ENCODE measurements around the gene LRPAP1.

Gene LRPAP1

DNA sequence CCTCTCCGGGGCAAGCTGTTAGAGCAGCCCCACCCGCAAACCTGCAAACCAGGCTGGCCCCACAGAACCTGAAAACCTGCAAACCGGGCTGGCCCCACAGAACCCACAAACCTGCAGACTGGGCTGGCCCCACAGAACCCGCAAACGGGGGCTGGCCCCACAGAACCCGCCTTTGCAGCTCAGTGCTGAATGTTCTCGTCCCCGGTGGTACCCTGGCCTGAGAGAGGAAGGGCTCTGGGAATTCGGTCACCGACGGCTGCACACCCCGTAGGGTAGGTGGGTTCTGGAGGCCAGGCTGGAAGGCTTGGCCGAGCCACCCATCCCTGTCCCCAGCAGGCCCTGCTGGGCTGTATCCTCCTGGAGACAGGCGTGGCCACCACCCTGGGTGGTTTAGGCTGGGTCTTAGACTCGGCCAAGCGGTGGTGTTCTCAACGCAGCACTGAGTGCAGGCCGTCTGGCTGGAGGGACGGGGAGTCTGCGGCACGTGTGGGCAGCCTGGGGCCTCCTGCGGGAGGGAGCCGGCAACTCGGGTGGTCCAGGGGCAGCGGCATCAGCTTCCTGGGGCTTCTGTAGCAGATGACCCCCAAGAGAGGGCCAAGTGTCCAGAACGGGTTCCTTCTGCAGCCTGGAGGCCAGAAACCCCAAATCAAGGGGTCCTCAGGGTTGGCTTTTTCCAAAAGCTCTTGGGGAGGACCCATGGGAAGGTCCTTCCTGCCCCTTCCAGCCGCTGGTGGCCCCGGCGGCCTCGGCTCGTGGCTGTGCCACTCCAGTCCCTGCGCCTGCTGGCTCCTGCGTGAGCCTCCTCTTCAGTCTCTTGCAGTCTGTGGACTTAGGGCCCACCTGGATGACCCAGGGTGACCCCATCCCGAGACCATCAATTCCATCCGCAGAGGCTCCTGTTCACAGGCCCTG, 53.5 kb downstream of the LRPAP1 start:
- H3K4me1 ChIP-seq (ENCODE audit: insufficient read depth, low read length): no peaks in the 10 kb centered on the region

DNA sequence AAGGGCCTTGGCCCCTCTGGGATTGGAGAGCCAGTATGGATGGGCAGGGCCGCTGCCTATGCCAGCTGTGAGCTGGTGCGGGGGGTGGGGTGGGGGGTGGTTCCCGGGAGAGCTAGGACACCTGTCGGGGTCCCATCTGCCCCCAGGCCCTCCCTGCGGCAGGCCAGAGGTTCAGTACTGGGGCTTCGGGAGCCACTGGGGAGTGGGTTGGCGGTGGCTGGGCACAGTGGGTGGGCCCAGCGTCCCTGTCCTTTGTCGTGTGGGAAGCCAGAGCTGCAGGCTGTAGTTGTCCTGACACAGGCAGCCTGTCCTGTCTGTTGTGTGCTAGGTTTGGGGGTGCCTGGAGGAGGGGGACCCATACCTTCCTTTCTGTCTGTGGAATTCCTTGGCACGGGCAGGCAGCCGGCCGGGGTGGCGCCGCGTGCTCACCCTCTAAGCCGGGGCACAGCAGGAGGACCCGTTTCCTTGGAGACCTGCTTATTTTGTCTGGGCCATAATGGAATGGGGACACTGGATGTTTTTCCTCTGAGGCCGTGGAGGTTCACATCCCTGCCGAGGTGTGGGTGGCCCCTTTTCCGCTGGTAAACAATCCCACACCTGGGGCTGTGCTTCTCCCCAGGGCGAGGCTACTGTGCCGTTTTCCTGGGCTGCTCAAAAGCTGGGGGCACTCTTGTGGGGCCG, 54.3 kb downstream of the LRPAP1 start:
- no peaks in the 10 kb centered on the region for H3K9me3 ChIP-seq (ENCODE audit: low read length)
- no peak overlapping the region for H3K9ac ChIP-seq (ENCODE audit: low read length)
- peaks cover 0 to 9% of the 10 kb centered on the region in 2 donors for H3K27me3 ChIP-seq (ENCODE audit: control insufficient read depth in 1 of 2, insufficient read depth in 2 of 2, low read length in 2 of 2)
- no peaks in the 10 kb centered on the region for H3K36me3 ChIP-seq (ENCODE audit: insufficient read depth, low read length)
- no peaks in the 10 kb centered on the region for H3K4me1 ChIP-seq (ENCODE audit: insufficient read depth, low read length)
- H3K27ac ChIP-seq (ENCODE audit: low read depth, low read length): no peak overlapping the region
- no peak overlapping the region for H3K4me3 ChIP-seq (ENCODE audit: low read depth in 1 of 2, low read length in 2 of 2)

More for the DNA sequence above, 53.5 kb downstream of the LRPAP1 start:
- no peak overlapping the region for H3K9ac ChIP-seq (ENCODE audit: low read length)
- no peak overlapping the region for H3K4me3 ChIP-seq (ENCODE audit: low read depth in 1 of 2, low read length in 2 of 2)
- peaks cover 0 to 11% of the 10 kb centered on the region in 2 donors for H3K27me3 ChIP-seq (ENCODE audit: control insufficient read depth in 1 of 2, insufficient read depth in 2 of 2, low read length in 2 of 2)
- no peak overlapping the region for H3K27ac ChIP-seq (ENCODE audit: low read depth, low read length)
- no peaks in the 10 kb centered on the region for H3K36me3 ChIP-seq (ENCODE audit: insufficient read depth, low read length)
- H3K9me3 ChIP-seq (ENCODE audit: low read length): no peaks in the 10 kb centered on the region

DNA sequence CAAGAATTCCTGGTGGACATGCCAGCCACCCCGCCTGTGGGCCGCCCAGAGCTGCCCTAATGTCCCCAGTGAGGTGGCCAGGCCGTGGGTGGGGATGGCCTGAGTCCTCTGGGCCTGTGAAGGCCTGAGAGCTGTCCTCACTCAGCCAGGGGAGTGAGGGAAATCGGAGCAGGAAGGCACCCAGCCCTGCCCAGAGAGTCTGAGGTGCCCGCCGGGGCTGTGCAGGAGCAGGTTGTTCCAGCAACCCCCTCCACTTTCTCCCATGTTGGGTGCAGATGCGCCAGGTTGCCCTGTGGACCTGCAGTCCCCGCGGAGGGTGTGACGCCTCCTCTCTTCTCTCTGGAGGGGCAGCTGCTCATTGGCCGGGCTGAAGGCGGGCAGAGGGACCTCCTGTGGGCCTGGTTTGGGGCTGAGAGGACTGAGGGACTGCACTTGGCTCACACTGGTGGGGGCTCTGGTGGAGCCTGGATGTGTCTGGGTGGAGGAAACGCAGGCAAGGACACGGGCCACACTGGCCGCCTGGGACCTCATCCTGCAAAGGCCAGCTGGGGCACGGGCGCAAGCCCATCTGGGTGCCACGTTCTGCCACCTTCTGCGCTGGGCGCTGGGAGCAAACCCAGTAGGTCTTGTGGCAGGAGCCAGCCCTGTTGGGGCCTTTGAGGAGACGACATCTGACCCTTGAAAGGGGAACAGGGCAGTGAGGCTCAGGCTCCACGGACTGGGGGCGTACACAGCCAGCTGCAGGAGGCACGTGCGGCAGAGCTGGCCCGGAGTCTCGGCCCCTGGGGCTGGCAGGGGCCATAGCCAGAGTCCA, 55.1 kb downstream of the LRPAP1 start:
- Histone ChIP-seq H3K4me1 (ENCODE audit: insufficient read depth, low read length) (no peaks in the 10 kb centered on the region), H3K4me3 (ENCODE audit: low read depth in 1 of 2, low read length in 2 of 2) (no peak overlapping the region), H3K9ac (ENCODE audit: low read length) (no peak overlapping the region), H3K27me3 (ENCODE audit: control insufficient read depth in 1 of 2, insufficient read depth in 2 of 2, low read length in 2 of 2) (peaks cover 0 to 14% of the 10 kb centered on the region in 2 donors), H3K27ac (ENCODE audit: low read depth, low read length) (no peak overlapping the region), H3K36me3 (ENCODE audit: insufficient read depth, low read length) (no peaks in the 10 kb centered on the region), H3K9me3 (ENCODE audit: low read length) (no peaks in the 10 kb centered on the region)

DNA sequence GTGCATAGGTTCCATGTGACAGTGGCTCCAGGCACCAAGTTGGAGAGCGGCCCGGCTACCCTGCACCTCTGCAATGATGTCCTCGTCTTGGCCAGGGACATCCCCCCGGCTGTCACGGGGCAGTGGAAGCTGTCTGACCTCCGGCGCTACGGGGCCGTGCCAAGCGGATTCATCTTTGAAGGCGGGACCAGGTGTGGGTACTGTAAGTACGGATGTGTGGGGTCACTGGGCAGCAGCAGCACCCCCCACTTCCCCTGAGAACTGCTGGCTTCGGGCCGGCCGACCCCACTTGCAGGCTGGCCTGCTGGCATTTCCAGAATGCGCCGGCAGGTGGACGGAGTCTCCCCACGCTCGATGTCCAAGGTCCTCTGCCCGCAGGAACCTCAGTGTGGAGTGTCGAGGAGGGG, 55.9 kb downstream of the LRPAP1 start:
- no peaks in the 10 kb centered on the region for H3K36me3 ChIP-seq (ENCODE audit: insufficient read depth, low read length)
- H3K27me3 ChIP-seq (ENCODE audit: control insufficient read depth in 1 of 2, insufficient read depth in 2 of 2, low read length in 2 of 2): peaks cover 0 to 12% of the 10 kb centered on the region in 2 donors
- H3K4me3 ChIP-seq (ENCODE audit: low read depth in 1 of 2, low read length in 2 of 2): no peak overlapping the region
- no peak overlapping the region for H3K9ac ChIP-seq (ENCODE audit: low read length)
- no peaks in the 10 kb centered on the region for H3K9me3 ChIP-seq (ENCODE audit: low read length)
- H3K27ac ChIP-seq (ENCODE audit: low read depth, low read length): no peak overlapping the region
- H3K4me1 ChIP-seq (ENCODE audit: insufficient read depth, low read length): no peaks in the 10 kb centered on the region

DNA sequence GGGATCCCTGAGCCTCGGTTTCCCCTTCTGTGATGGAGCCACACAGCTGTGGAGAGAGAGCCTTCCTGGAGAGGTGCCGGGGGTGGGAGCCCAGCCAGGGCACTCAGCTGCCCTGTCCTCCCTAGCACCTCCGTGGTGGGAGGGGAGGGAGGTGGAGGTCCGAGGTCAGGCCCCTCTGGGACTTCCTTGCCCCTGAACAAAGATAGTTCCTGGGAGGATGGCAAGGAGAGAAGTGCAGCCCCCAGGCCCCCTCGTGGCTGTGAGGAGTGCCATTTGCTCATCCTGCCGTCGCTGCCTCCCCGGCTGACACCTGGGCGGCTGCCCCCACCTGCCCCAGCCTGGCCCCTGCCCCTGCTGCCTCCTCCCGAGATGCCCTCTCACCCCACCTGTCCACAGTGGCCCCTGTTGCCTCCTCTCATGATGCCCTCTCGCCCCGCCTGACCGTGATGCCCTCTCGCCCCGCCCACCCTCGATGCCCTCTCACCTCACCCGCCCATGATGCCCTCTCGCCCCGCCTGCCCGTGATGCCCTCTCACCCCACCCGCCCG, 56.4 kb downstream of the LRPAP1 start:
- no peaks in the 10 kb centered on the region for H3K9me3 ChIP-seq (ENCODE audit: low read length)
- H3K4me3 ChIP-seq (ENCODE audit: low read depth in 1 of 2, low read length in 2 of 2): no peak overlapping the region
- H3K4me1 ChIP-seq (ENCODE audit: insufficient read depth, low read length): no peaks in the 10 kb centered on the region
- no peak overlapping the region for H3K9ac ChIP-seq (ENCODE audit: low read length)
- H3K27ac ChIP-seq (ENCODE audit: low read depth, low read length): no peak overlapping the region
- no peaks in the 10 kb centered on the region for H3K36me3 ChIP-seq (ENCODE audit: insufficient read depth, low read length)
- H3K27me3 ChIP-seq (ENCODE audit: control insufficient read depth in 1 of 2, insufficient read depth in 2 of 2, low read length in 2 of 2): peaks cover 0 to 6% of the 10 kb centered on the region in 2 donors

DNA sequence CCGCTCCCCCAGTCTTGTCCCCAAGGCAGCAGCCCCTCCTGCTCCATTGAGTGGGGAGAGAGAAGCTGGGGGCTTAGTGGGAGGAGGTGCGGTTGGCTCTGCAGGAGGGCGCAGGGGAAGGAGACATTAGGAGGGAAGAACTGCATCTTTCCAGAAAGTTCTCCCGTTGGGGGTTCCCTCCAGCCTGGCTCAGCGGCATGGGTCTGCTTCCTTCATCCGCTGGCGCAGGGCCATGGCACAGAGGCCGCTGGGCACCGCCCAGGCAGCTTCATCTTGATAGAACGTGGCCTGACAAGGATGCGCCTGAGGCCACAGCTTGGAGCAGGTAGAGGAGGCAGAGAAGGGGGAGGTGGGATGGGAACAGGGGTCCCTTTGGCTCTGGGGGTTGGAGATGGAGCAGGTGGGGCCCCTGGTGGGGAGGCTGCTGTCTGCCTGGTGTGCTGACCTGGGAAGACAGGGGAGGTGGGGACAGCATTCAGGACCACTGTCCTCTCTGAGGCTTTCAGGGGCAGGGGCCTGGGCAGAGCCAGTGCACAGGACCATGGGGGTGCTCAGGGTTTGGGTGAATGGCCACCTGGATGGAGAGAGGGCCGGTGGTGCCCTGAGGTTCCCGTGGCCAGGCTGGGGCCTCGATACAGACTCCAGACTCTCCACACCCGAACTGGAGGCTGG, 57.0 kb downstream of the LRPAP1 start:
- no peak overlapping the region for H3K4me3 ChIP-seq (ENCODE audit: low read depth in 1 of 2, low read length in 2 of 2)
- H3K4me1 ChIP-seq (ENCODE audit: insufficient read depth, low read length): no peaks in the 10 kb centered on the region
- no peaks in the 10 kb centered on the region for H3K9me3 ChIP-seq (ENCODE audit: low read length)
- no peaks in the 10 kb centered on the region for H3K36me3 ChIP-seq (ENCODE audit: insufficient read depth, low read length)
- peaks cover 0 to 5% of the 10 kb centered on the region in 2 donors for H3K27me3 ChIP-seq (ENCODE audit: control insufficient read depth in 1 of 2, insufficient read depth in 2 of 2, low read length in 2 of 2)
- no peak overlapping the region for H3K27ac ChIP-seq (ENCODE audit: low read depth, low read length)
- H3K9ac ChIP-seq (ENCODE audit: low read length): no peak overlapping the region

DNA sequence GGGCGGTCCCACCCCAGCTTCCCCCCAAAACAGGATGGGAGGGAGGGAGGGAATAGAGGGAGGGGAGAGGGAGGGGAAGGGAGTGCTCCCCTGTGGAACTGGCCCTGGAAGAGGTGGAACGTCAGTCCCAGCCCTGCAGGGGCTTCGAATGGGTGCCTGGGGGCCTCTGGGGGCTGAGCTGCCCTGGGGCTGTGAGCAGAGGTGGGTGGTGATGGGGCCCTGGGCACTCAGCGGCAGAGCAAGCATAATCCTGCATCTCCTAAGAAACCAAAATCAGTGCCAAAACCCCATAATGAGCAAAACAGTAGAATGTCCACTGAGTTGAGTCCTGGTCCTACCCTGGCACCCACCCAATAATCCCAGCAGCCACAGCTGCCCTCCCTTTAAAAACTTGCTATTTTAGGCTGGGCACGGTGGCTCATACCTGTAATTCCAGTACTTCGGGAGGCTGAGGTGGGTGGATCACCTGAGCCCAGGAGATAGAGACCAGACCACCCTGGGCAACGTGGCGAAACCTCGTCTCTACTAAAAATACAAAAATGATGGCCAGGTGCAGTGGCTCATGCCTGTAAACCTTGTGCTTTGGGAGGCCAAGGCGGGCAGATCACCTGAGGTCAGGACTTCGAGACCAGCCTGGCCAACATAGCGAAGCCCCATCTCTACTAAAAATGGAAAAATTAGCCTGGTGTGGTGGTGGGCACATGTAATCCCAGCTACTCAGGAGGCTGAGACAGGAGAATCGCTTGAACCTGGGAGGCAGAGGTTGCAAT, 58.0 kb downstream of the LRPAP1 start:
- Histone ChIP-seq H3K9me3 (ENCODE audit: low read length) (no peaks in the 10 kb centered on the region), H3K27ac (ENCODE audit: low read depth, low read length) (no peak overlapping the region), H3K9ac (ENCODE audit: low read length) (no peak overlapping the region), H3K4me1 (ENCODE audit: insufficient read depth, low read length) (no peaks in the 10 kb centered on the region), H3K4me3 (ENCODE audit: low read depth in 1 of 2, low read length in 2 of 2) (no peak overlapping the region), H3K27me3 (ENCODE audit: control insufficient read depth in 1 of 2, insufficient read depth in 2 of 2, low read length in 2 of 2) (peaks cover 0 to 5% of the 10 kb centered on the region in 2 donors), H3K36me3 (ENCODE audit: insufficient read depth, low read length) (no peaks in the 10 kb centered on the region)

DNA sequence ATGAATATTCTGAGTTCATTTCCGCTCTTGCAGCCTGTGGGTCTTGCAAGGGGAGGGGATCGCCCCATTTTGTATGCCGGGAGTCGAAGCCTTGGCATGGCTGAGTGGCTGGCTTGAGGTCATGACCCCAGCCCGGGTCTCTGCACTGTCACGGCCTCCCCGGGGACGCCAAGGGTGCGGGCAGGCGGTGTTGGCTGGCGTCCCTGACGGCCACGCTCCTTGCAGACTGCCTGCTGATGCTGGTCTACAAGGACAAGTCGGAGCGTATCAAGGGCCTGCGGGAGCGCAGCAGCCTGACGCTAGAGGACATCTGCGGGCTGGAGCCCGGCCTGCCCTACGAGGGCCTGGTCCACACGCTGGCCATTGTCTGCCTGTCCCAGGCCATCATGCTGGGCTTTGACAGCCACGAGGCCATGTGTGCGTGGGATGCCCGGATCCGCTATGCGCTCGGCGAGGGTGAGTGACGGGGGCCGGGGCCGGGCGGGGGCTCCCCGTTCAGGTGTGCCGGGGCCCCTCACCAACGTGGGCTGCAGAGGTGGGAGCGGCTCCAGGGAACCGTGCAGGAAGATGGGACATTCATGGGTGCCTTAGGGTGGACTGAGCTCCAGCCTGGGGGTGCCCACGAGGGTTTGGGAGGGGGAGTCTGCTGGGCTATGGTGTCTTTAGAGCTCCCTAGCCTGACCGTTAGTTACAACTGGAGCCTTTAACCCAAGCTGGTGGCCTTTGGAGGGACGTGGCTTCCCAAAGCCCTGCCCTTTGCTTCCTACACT, 58.9 kb downstream of the LRPAP1 start:
- no peak overlapping the region for H3K27ac ChIP-seq (ENCODE audit: low read depth, low read length)
- no peaks in the 10 kb centered on the region for H3K9me3 ChIP-seq (ENCODE audit: low read length)
- no peak overlapping the region for H3K4me3 ChIP-seq (ENCODE audit: low read depth in 1 of 2, low read length in 2 of 2)
- no peak overlapping the region for H3K9ac ChIP-seq (ENCODE audit: low read length)
- no peaks in the 10 kb centered on the region for H3K4me1 ChIP-seq (ENCODE audit: insufficient read depth, low read length)
- H3K27me3 ChIP-seq (ENCODE audit: control insufficient read depth in 1 of 2, insufficient read depth in 2 of 2, low read length in 2 of 2): peaks cover 0 to 5% of the 10 kb centered on the region in 2 donors
- H3K36me3 ChIP-seq (ENCODE audit: insufficient read depth, low read length): no peaks in the 10 kb centered on the region

DNA sequence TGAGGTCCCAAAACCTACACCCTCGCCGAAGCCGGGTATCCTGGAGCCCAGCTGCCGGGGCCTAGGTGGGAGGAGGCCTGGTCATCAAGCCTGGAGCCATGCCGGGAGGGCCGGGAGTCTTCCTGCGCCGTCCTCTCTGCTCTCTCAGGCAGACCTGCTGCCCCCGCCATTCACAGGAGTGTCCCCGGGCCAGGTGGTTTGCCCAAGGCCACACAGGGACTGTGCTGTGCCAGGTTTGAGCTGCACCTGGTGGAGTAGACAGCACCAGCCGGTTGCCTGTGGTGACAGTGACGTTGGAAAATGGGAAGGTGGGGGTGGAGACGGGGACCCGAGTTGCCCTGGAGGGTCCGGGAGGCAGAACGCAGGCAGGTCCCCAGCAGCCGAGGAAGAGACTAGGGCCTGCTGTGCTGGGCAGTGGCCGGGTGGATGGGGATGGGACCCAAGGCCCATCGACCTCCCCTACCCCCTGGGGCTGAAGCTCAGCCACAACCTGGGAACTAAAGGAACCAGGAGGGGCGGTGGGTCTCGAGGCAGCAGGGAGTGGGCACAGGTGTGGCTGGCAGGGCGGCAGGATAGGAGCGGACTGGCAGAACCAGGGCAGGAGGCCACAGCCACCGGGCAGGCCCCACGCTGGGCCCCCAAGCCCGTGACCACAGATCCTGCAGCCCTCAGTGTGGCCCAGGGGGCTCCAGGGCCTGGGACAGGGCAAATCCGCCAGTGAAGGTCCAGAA, 59.6 kb downstream of the LRPAP1 start:
- Histone ChIP-seq H3K27ac (ENCODE audit: low read depth, low read length) (no peak overlapping the region), H3K9me3 (ENCODE audit: low read length) (no peaks in the 10 kb centered on the region), H3K4me3 (ENCODE audit: low read depth in 1 of 2, low read length in 2 of 2) (no peak overlapping the region), H3K4me1 (ENCODE audit: insufficient read depth, low read length) (no peaks in the 10 kb centered on the region), H3K27me3 (ENCODE audit: control insufficient read depth in 1 of 2, insufficient read depth in 2 of 2, low read length in 2 of 2) (peaks cover 0 to 5% of the 10 kb centered on the region in 2 donors), H3K36me3 (ENCODE audit: insufficient read depth, low read length) (no peaks in the 10 kb centered on the region), H3K9ac (ENCODE audit: low read length) (no peak overlapping the region)
